ENCODE measurements around the gene DTNA. TPM values are rescaled to one million over a fixed set of nuclear protein-coding genes. Genes with fewer than 3 reads are reported as not detected.

The DTNA gene
- polyA plus RNA-seq, 1 donor from 2014 or later, result 53.9 TPM

GRCh38 chr18:34754300-34754699 lies 44.2 kb downstream of the DTNA start:
- no peaks in the 10 kb centered on the region for H3K9me3 ChIP-seq (ENCODE audit: low read length)
- no peak overlapping the region for H3K9ac ChIP-seq (ENCODE audit: low read length)
- no peak for TF ChIP-seq MXI1 (conservative IDR thresholded peaks at IDR 0.05; ENCODE audit: poor library complexity, severe bottlenecking)
- no peak for TF ChIP-seq RAD21 (conservative IDR thresholded peaks at IDR 0.05)
- no peak for TF ChIP-seq REST (IDR thresholded peaks at IDR 0.05; ENCODE audit: borderline replicate concordance)
- no peak for TF ChIP-seq TAF1 (IDR thresholded peaks at IDR 0.05; ENCODE audit: low read depth)
- no peak for TF ChIP-seq EZH2 (IDR thresholded peaks at IDR 0.05; ENCODE audit: borderline replicate concordance, insufficient read depth, low read length, poor library complexity, severe bottlenecking)
- no peak for TF ChIP-seq EP300 (conservative IDR thresholded peaks at IDR 0.05; ENCODE audit: poor library complexity, severe bottlenecking)
- TF ChIP-seq SMC3 (conservative IDR thresholded peaks at IDR 0.05; ENCODE audit: poor library complexity), result no peak
- TF ChIP-seq POLR2AphosphoS5 (IDR thresholded peaks at IDR 0.05), result no peak
- no peak for TF ChIP-seq CTCF (IDR thresholded peaks at IDR 0.05; ENCODE audit: poor library complexity, severe bottlenecking)
- no peaks in the 10 kb centered on the region for H3F3A ChIP-seq (ENCODE audit: insufficient read depth, low read length, poor library complexity, severe bottlenecking)
- no peak overlapping the region for H3K27ac ChIP-seq (ENCODE audit: low read length)
- H2AFZ ChIP-seq (ENCODE audit: low read depth, low read length), result no peak overlapping the region
- no peaks in the 10 kb centered on the region for H3K27me3 ChIP-seq (ENCODE audit: insufficient read depth, low read depth, low read length)
- H3K79me2 ChIP-seq (replicated peaks; ENCODE audit: insufficient read depth, low read length), result no peaks in the 10 kb centered on the region
- H3K9me2 ChIP-seq (ENCODE audit: insufficient read depth, low read length), result no peaks in the 10 kb centered on the region
- no peak overlapping the region for H3K4me2 ChIP-seq (ENCODE audit: low read length)
- H3K36me3 ChIP-seq (ENCODE audit: insufficient read depth, low read length), result no peaks in the 10 kb centered on the region
- no peaks in the 10 kb centered on the region for H4K20me1 ChIP-seq (ENCODE audit: insufficient read depth)
- H3K4me3 ChIP-seq (ENCODE audit: low read length), result no peak overlapping the region

- no peak overlapping the region for H2AFZ ChIP-seq (ENCODE audit: low read depth, low read length)
- no peaks in the 10 kb centered on the region for H3F3A ChIP-seq (ENCODE audit: insufficient read depth, low read length, poor library complexity, severe bottlenecking)
- no peaks in the 10 kb centered on the region for H4K20me1 ChIP-seq (ENCODE audit: insufficient read depth)
- no peaks in the 10 kb centered on the region for H3K9me2 ChIP-seq (ENCODE audit: insufficient read depth, low read length)
- no peaks in the 10 kb centered on the region for H3K9me3 ChIP-seq (ENCODE audit: low read length)
- H3K4me3 ChIP-seq (ENCODE audit: low read length), result no peak overlapping the region
- H3K9ac ChIP-seq (ENCODE audit: low read length), result no peak overlapping the region
- no peaks in the 10 kb centered on the region for H3K79me2 ChIP-seq (replicated peaks; ENCODE audit: insufficient read depth, low read length)
- H3K4me2 ChIP-seq (ENCODE audit: low read length), result no peak overlapping the region
- H3K27me3 ChIP-seq (ENCODE audit: insufficient read depth, low read depth, low read length), result no peaks in the 10 kb centered on the region
- no peaks in the 10 kb centered on the region for H3K36me3 ChIP-seq (ENCODE audit: insufficient read depth, low read length)
- no peak for TF ChIP-seq REST (IDR thresholded peaks at IDR 0.05; ENCODE audit: borderline replicate concordance)
- TF ChIP-seq CTCF (IDR thresholded peaks at IDR 0.05; ENCODE audit: poor library complexity, severe bottlenecking), result no peak
- TF ChIP-seq RAD21 (conservative IDR thresholded peaks at IDR 0.05), result no peak
- TF ChIP-seq POLR2AphosphoS5 (IDR thresholded peaks at IDR 0.05), result no peak
- H3K27ac ChIP-seq (ENCODE audit: low read length), result no peak overlapping the region
These were observed 47.6 kb downstream of the DTNA start for GRCh38 chr18:34757666-34758065.
